ACC112 (cell line): ENCODE results near the gene CDC7.

Experiments
- H2AFZ ChIP-seq: fragments of 200-600 bp; sonication (generic); one replicate; pipeline ENCODE4 v1.6.0; 2017; ENCODE audit warnings: antibody characterized with exemption, low read length; ENCODE audit not compliant: unreplicated experiment
- H3K27ac ChIP-seq: fragments of 200-600 bp; sonication (generic); 2 replicates; pipeline ENCODE4 v1.5.1; 2014; ENCODE audit warnings: low read depth, mild to moderate bottlenecking, antibody characterized with exemption, low read length, moderate library complexity
- H3K27me3 ChIP-seq: fragments of 200-600 bp; sonication (generic); 2 replicates; pipeline ENCODE4 v1.6.1; 2014; ENCODE audit warnings: mild to moderate bottlenecking, antibody characterized with exemption, low read length, moderate library complexity, mixed read lengths; ENCODE audit not compliant: insufficient read depth
- H3K36me3 ChIP-seq: fragments of 200-600 bp; sonication (generic); 2 replicates; pipeline ENCODE4 v1.6.1; 2016; ENCODE audit warnings: mild to moderate bottlenecking, antibody characterized with exemption, low read length, moderate library complexity, mixed read lengths; ENCODE audit not compliant: insufficient read depth
- H3K4me1 ChIP-seq: fragments of 200-600 bp; sonication (generic); one replicate; pipeline ENCODE4 v1.6.1; 2016; ENCODE audit warnings: low read length, mixed read lengths; ENCODE audit not compliant: insufficient read depth, unreplicated experiment, control insufficient read depth
- H3K4me3 ChIP-seq: fragments of 200-600 bp; sonication (generic); 2 replicates; pipeline ENCODE4 v1.5.1; 2014; ENCODE audit warnings: mild to moderate bottlenecking, low read depth, low read length
- H3K79me2 ChIP-seq: fragments of 200-600 bp; sonication (generic); one replicate; pipeline ENCODE4 v1.6.0; 2016; ENCODE audit warnings: low read length; ENCODE audit not compliant: control insufficient read depth, unreplicated experiment, insufficient read depth

CDC7 gene

GRCh38 chr1:91546876-91547275 is 46.2 kb downstream of the CDC7 start:
- no peaks in the 10 kb centered on the region for H3K79me2 ChIP-seq
- no peaks in the 10 kb centered on the region for H3K36me3 ChIP-seq
- no peak overlapping the region for H3K27ac ChIP-seq
- no peak overlapping the region for H3K4me3 ChIP-seq
- H3K4me1 ChIP-seq = peaks cover 2% of the 10 kb centered on the region
- no peak overlapping the region for H2AFZ ChIP-seq
- no peaks in the 10 kb centered on the region for H3K27me3 ChIP-seq

GRCh38 chr1:91548376-91549040 is 47.9 kb downstream of the CDC7 start:
- H3K27me3 ChIP-seq = no peaks in the 10 kb centered on the region
- no peak overlapping the region for H3K27ac ChIP-seq
- H3K4me1 ChIP-seq = peaks cover 18% of the 10 kb centered on the region
- no peak overlapping the region for H2AFZ ChIP-seq
- H3K79me2 ChIP-seq = no peaks in the 10 kb centered on the region
- no peak overlapping the region for H3K4me3 ChIP-seq
- H3K36me3 ChIP-seq = no peaks in the 10 kb centered on the region

- Histone ChIP-seq H2AFZ (no peak overlapping the region), H3K79me2 (no peaks in the 10 kb centered on the region), H3K27me3 (no peaks in the 10 kb centered on the region), H3K4me1 (peaks cover 22% of the 10 kb centered on the region), H3K27ac (no peak overlapping the region), H3K4me3 (no peak overlapping the region), H3K36me3 (no peaks in the 10 kb centered on the region)
Measured at GRCh38 chr1:91549041-91549735, 48.5 kb downstream of the CDC7 start.

DNA sequence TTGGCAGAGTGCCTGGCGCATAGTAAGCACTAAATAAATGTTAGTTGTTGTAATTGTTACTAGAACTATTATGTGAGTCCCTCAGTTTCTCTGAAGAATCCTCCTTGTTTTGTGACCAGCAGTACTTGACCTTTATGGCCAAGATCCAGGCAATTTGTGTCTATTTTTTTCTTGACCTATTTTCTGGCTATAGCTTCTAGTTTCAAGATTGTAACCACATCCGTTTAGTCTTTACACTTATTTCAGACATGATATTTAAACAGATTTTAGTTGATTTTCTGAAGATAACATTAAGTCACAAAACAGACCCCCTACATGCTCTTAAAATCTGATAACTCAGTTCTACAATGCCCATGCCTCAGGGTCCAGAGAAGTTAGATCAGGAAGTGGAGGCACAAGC is 50.3 kb downstream of the CDC7 start:
- Histone ChIP-seq H2AFZ (no peak overlapping the region), H3K27me3 (no peaks in the 10 kb centered on the region), H3K79me2 (no peaks in the 10 kb centered on the region), H3K4me3 (no peak overlapping the region), H3K4me1 (peaks cover 36% of the 10 kb centered on the region), H3K36me3 (no peaks in the 10 kb centered on the region), H3K27ac (no peak overlapping the region)

DNA sequence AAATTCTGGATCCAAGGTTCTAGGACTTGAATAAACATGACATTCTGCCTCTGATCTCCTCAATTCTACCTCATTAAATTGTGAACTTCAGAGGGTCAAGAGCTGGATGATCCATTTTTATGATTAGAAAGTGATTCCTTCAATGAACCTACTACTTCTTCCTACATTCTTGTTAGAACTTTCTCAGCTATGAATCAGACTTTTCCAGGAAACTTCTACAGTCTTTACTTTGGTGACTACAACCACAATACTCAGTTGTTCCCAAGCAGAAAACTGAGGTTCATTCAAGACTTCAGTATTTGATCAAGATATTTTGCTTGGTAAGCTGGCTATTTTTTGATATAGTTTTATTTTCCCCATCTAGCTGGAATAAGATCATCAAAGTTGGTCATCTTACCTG is 51.4 kb downstream of the CDC7 start:
- H3K27ac ChIP-seq = no peak overlapping the region
- H3K4me1 ChIP-seq = peaks cover 44% of the 10 kb centered on the region
- peak overlapping the region; percentile 19 for H2AFZ ChIP-seq
- no peaks in the 10 kb centered on the region for H3K79me2 ChIP-seq
- H3K4me3 ChIP-seq = no peak overlapping the region
- H3K27me3 ChIP-seq = no peaks in the 10 kb centered on the region
- no peaks in the 10 kb centered on the region for H3K36me3 ChIP-seq

GRCh38 chr1:91552596-91552995 is 51.9 kb downstream of the CDC7 start:
- Histone ChIP-seq H3K27me3 (no peaks in the 10 kb centered on the region), H3K36me3 (no peaks in the 10 kb centered on the region), H2AFZ (peak overlapping the region; percentile 19), H3K27ac (peak overlapping the region; percentile 66), H3K4me3 (peak overlapping the region; percentile 9; the same call in 1 of the 2 replicates), H3K4me1 (peaks cover 44% of the 10 kb centered on the region), H3K79me2 (no peaks in the 10 kb centered on the region)

- H3K79me2 ChIP-seq = no peaks in the 10 kb centered on the region
Measured at GRCh38 chr1:91553177-91553591, 52.5 kb downstream of the CDC7 start.

DNA sequence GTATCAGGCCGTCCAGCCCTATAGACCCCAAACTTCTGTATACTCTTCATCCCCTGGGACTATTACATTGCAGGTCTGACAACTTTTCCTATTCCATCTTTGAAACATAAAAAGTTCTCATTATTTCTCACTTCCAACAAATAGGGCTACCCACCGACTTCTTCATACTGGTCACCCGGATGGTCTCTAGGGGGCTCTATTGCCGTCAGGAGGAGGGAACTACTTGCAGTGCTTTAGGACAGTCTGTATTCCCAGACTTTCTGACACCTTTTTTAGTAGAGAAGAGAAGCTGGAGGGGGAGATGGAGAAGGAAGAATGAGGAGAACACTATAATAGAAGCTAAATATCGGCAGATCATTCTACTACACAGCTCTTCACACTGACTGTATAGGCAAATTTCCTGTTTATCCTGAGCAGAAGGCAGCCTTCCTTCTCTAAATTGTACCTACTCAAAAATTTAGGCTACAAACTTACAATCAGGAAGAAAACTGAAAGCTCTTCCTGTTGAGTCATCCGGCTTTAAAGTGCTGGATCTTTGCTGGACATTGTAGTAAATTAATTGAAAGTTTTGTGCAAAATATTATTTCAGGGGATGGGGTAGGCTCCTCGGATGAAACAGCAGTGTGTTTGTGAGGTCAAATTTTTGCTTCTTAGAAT is 54.6 kb downstream of the CDC7 start:
- Histone ChIP-seq H3K4me3 (no peak overlapping the region), H3K4me1 (peaks cover 44% of the 10 kb centered on the region), H2AFZ (peak overlapping the region; percentile 25), H3K27ac (peak overlapping the region; percentile 84), H3K79me2 (no peaks in the 10 kb centered on the region), H3K27me3 (no peaks in the 10 kb centered on the region), H3K36me3 (no peaks in the 10 kb centered on the region)

More at GRCh38 chr1:91553177-91553591, 52.5 kb downstream of the CDC7 start:
- Histone ChIP-seq H3K4me3 (peak overlapping the region; percentile 9; the same call in 1 of the 2 replicates), H3K27ac (peak overlapping the region; percentile 66), H3K4me1 (peaks cover 44% of the 10 kb centered on the region), H3K27me3 (no peaks in the 10 kb centered on the region), H2AFZ (peak overlapping the region; percentile 44), H3K36me3 (no peaks in the 10 kb centered on the region)

DNA sequence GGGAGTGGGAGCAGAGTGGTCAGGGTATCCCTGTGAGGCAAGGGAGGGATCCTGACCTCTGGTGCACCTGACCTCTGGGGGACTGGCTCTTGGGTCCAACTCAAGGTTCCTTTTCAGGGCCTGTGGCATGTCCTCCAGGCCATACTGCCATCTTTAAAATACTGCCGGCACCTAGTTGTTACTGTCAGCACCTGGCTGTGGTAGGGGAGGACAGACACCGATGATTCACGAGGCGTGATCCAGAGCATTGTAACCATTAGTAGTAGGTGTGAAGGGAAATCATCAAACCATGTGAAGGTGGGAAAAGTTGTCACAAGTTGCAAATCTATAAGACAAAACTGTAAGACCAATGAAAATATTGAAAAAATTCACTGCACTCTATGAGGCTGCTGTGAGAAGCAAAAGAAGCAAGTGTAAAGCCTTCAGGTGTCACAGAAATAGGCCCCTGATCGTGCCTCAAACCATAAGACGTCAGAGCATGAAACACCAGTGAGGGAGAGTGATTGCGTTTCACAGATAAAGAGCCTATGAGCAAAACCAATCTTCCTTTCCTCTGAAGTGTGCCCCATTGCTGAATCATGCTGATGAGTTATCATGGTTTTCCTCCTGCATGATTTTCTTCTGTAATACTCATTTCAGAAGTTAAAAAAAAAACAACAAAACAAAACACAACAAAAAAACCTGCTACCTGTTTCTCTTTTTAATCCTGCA is 55.3 kb downstream of the CDC7 start:
- Histone ChIP-seq H3K27me3 (no peaks in the 10 kb centered on the region), H3K4me1 (peaks cover 44% of the 10 kb centered on the region), H3K27ac (peak overlapping the region; percentile 84), H3K36me3 (no peaks in the 10 kb centered on the region), H3K79me2 (no peaks in the 10 kb centered on the region), H3K4me3 (no peak overlapping the region), H2AFZ (peak overlapping the region; percentile 16)

DNA sequence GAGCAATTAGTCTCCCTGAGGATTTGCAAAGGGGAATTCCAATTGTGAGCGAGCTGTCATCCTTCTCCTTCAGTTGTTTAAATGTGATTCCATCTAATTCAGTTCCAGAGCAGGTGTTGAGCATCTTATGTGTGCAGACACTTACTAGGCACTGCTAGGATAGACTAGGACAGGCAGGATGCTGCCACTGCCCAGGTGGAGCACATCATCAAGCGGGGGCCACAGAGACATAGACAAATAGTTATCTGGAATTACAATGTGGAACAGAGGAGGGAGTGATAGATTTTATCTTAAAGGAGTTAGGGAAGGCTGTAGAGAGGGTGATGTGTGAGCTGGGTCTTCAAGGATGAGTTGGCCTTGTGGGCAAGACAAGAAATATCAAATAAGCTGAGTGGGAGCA is 55.9 kb downstream of the CDC7 start:
- Histone ChIP-seq H3K4me3 (no peak overlapping the region), H2AFZ (no peak overlapping the region), H3K27ac (peak overlapping the region; percentile 53; the same call in 1 of the 2 replicates), H3K27me3 (no peaks in the 10 kb centered on the region), H3K79me2 (no peaks in the 10 kb centered on the region), H3K4me1 (peaks cover 44% of the 10 kb centered on the region), H3K36me3 (no peaks in the 10 kb centered on the region)
